ENCODE results near the gene KCNJ6. TPM values are rescaled to one million over a fixed set of nuclear protein-coding genes. Genes with fewer than 3 reads are reported as not detected.

KCNJ6 gene
- total RNA-seq, 1 experiment from 2014 or later: 1.2 TPM

DNA sequence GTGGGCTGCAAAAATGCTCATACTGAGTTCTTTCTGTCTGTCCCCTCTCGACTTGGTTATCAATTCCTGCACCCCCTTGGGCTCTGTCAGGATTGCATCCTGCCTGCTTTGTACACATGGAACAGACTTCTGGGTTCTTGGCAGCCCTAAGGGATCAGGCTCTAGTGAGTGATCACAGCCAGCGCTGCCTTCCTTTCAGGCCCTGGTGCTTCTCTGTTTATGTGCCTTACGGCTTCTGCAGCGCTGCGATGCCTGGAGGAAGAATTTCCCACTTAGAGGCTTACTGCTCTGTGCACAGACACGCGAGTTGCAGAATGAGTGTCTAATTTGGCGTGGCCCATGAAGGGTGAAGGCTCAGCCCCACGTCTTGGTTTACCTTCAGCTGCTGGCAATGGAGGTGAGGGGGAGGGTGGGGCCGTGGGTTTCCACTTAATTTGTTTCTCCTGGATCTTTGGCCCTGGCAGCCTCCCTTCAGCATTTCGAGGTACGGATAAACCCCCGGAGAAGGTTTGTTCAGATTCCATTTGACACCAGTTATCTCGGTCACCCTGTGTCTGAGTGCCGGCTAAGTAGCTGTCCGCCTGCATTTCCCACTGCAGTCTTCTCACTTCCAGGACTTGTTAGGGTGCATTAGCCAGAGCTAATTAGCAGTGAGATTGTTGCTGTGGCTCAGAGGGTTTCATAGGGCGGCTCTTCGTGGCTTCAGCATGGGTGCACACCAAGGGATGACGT is 322.4 kb downstream of the KCNJ6 start:
- Histone ChIP-seq H2BK15ac (ENCODE audit: low read depth, low read length) (no peak overlapping the region), H3K18ac (ENCODE audit: insufficient read length, low read depth, low read length) (no peak overlapping the region), H3K79me2 (ENCODE audit: insufficient read depth, low read length) (peaks cover 2% of the 10 kb centered on the region; the same call in 1 of the 2 replicates), H4K8ac (replicated peaks; ENCODE audit: insufficient read length, low read depth, low read length) (no peak overlapping the region), H4K5ac (ENCODE audit: insufficient read length, low read depth, low read length) (no peak overlapping the region), H2BK12ac (ENCODE audit: insufficient read length, low read depth, low read length) (no peak overlapping the region), H3K4me2 (ENCODE audit: insufficient read depth, insufficient read length, low read length) (no peak overlapping the region), H4K20me1 (ENCODE audit: control insufficient read depth, insufficient read depth, insufficient read length) (no peaks in the 10 kb centered on the region), H4K91ac (ENCODE audit: insufficient read length, low read depth, low read length) (no peak overlapping the region), H3K9me3 (ENCODE audit: control insufficient read depth, low read depth, low read length) (no peaks in the 10 kb centered on the region), H3K23me2 (ENCODE audit: insufficient read length, low read depth, low read length, poor library complexity, severe bottlenecking) (no peaks in the 10 kb centered on the region), H2BK120ac (ENCODE audit: low read depth, low read length, poor library complexity, severe bottlenecking) (no peak overlapping the region), H3K27ac (ENCODE audit: insufficient read length, low read depth, low read length) (no peak overlapping the region), H3K56ac (ENCODE audit: insufficient read length, low read depth, low read length) (no peak overlapping the region), H2AFZ (ENCODE audit: low read length) (no peak overlapping the region), H3K79me1 (ENCODE audit: insufficient read depth, low read depth, low read length, poor library complexity, severe bottlenecking) (no peaks in the 10 kb centered on the region), H3K27me3 (ENCODE audit: insufficient read depth, low read length) (no peaks in the 10 kb centered on the region), H2BK20ac (ENCODE audit: low read depth, low read length, poor library complexity, severe bottlenecking) (no peak overlapping the region), H2BK5ac (ENCODE audit: insufficient read length, low read length) (no peak overlapping the region), H2AK5ac (ENCODE audit: insufficient read length, low read length) (no peak overlapping the region), H3K4ac (ENCODE audit: low read depth, low read length) (no peak overlapping the region), H3K23ac (ENCODE audit: insufficient read length, low read depth, low read length) (no peak overlapping the region), H3K4me1 (ENCODE audit: insufficient read depth, low read length) (peaks cover 17% of the 10 kb centered on the region), H3K9ac (ENCODE audit: extremely low read depth, insufficient read length, low read length) (no peak overlapping the region), H3T11ph (ENCODE audit: low read length) (no peak overlapping the region), H3K14ac (ENCODE audit: insufficient read depth, low read length) (no peak overlapping the region)
- peaks cover 1% of the 10 kb centered on the region; the same call in 1 of the 2 replicates for H3K27me3 Mint-ChIP-seq (ENCODE audit: low read depth)
- H3K27ac Mint-ChIP-seq: peak overlapping the region; percentile 17 to 95 (median 94)
- H3K4me3 Mint-ChIP-seq: no peak overlapping the region
- no peak for TF ChIP-seq CTCF (conservative IDR thresholded peaks at IDR 0.05)
- H3K9me3 Mint-ChIP-seq: peaks cover 0 to 11% of the 10 kb centered on the region in 2 experiments; a peak in 3 of 5 replicates
- peak; percentile 45 for DNase-seq
- peaks cover 0 to 11% (median 0%) of the 10 kb centered on the region in 3 experiments; a peak in 3 of 7 replicates for H3K36me3 Mint-ChIP-seq (ENCODE audit: insufficient read depth in 1 of 3, low read depth in 3 of 3)
- peaks cover 10 to 11% of the 10 kb centered on the region in 2 experiments for H3K4me1 Mint-ChIP-seq
- no CpG with 5 or more reads among the region's 19 CpGs for WGBS (ENCODE audit: extremely low coverage, insufficient read length, low lambda C conversion rate)

Data from H9 (cell line).